ENCODE results near the gene SLC22A31. TPM values are rescaled to one million over a fixed set of nuclear protein-coding genes. Genes with fewer than 3 reads are reported as not detected.

SLC22A31 gene
- polyA plus RNA-seq, 4 donors, result 0.17 to 0.57 (median 0.50) TPM

GRCh38 chr16:89183975-89184676 lies 16.2 kb downstream of the SLC22A31 start:
- no peak for DNase-seq (ENCODE audit: low read depth in 4 of 4, low spot score in 3 of 4)

GRCh38 chr16:89183463-89183862 lies 16.9 kb downstream of the SLC22A31 start:
- no peak for DNase-seq (ENCODE audit: low read depth in 4 of 4, low spot score in 3 of 4)

- DNase-seq (ENCODE audit: low read depth in 4 of 4, low spot score in 3 of 4), result no peak
Observed at GRCh38 chr16:89179656-89180315, 20.6 kb downstream of the SLC22A31 start.

- DNase-seq (ENCODE audit: low read depth in 4 of 4, low spot score in 3 of 4), result no peak
Observed at GRCh38 chr16:89179148-89179484, 21.2 kb downstream of the SLC22A31 start.

- no peak for DNase-seq (ENCODE audit: low read depth in 4 of 4, low spot score in 3 of 4)
Observed at GRCh38 chr16:89178453-89179147, 21.7 kb downstream of the SLC22A31 start.

- DNase-seq (ENCODE audit: low read depth in 4 of 4, low spot score in 3 of 4), result no peak
Observed at GRCh38 chr16:89177501-89177900, 22.8 kb downstream of the SLC22A31 start.

GRCh38 chr16:89176717-89177116 lies 23.6 kb downstream of the SLC22A31 start:
- DNase-seq (ENCODE audit: low read depth in 4 of 4, low spot score in 3 of 4), result no peak

- no peak for DNase-seq (ENCODE audit: low read depth in 4 of 4, low spot score in 3 of 4)
Observed at GRCh38 chr16:89176147-89176690, 24.1 kb downstream of the SLC22A31 start.

- no peak for DNase-seq (ENCODE audit: low read depth in 4 of 4, low spot score in 3 of 4)
Observed at GRCh38 chr16:89175280-89176146, 24.8 kb downstream of the SLC22A31 start.

GRCh38 chr16:89174877-89175276 lies 25.5 kb downstream of the SLC22A31 start:
- DNase-seq (ENCODE audit: low read depth in 4 of 4, low spot score in 3 of 4), result no peak

GRCh38 chr16:89174055-89174827 lies 26.1 kb downstream of the SLC22A31 start:
- DNase-seq (ENCODE audit: low read depth in 4 of 4, low spot score in 3 of 4), result no peak

- DNase-seq (ENCODE audit: low read depth in 4 of 4, low spot score in 3 of 4), result no peak
Observed at GRCh38 chr16:89173174-89173921, 27.0 kb downstream of the SLC22A31 start.

- DNase-seq (ENCODE audit: low read depth in 4 of 4, low spot score in 3 of 4), result no peak
Observed at GRCh38 chr16:89172528-89173173, 27.7 kb downstream of the SLC22A31 start.

- DNase-seq (ENCODE audit: low read depth in 4 of 4, low spot score in 3 of 4), result no peak
Observed at GRCh38 chr16:89172171-89172527, 28.2 kb downstream of the SLC22A31 start.

- peak; percentile 76 to 79 (median 78) for DNase-seq (ENCODE audit: low read depth in 4 of 4, low spot score in 3 of 4)
Observed at GRCh38 chr16:89171216-89172170, 28.8 kb downstream of the SLC22A31 start, which contains the start of gene CDH15. Gene CDH15, plus strand, starts transcription at chr16:89171748. Its CDS starts 84 bp downstream, at chr16:89171832.

GRCh38 chr16:89170346-89171215 lies 29.8 kb downstream of the SLC22A31 start:
- DNase-seq (ENCODE audit: low read depth in 4 of 4, low spot score in 3 of 4), result no peak
